Kidney epithelial cell (primary cell): ENCODE results near the gene FAM219B. TPM values are rescaled to one million over a fixed set of nuclear protein-coding genes. Genes with fewer than 3 reads are reported as not detected.
"Not testable (repeated sequence)": the region's sequence is repeated elsewhere in the genome, so short reads cannot be mapped to it uniquely, and the experiment has no call there.

Experiments used
- DNase-seq: peaks from one replicate; pipeline ENCODE4 v3.0.0-alpha.2; 2010; ENCODE audit warnings: low read depth
- H3K27me3 ChIP-seq: 2 replicates; pipeline ENCODE4 v1.6.0; 2011; ENCODE audit warnings: low read length; ENCODE audit not compliant: control insufficient read depth, insufficient read depth
- H3K36me3 ChIP-seq: 2 replicates; pipeline ENCODE4 v1.5.1; 2011; ENCODE audit warnings: low read length; ENCODE audit not compliant: control insufficient read depth, insufficient read depth
- H3K4me3 ChIP-seq: 2 replicates; pipeline ENCODE4 v1.5.1; 2011; ENCODE audit warnings: low read depth, mild to moderate bottlenecking, control low read depth, low read length
- CTCF ChIP-seq: IDR thresholded peaks from 2 replicates; pipeline ENCODE4 v1.5.1; 2011; ENCODE audit warnings: mild to moderate bottlenecking, moderate library complexity, low read length, control low read depth, inconsistent platforms; ENCODE audit not compliant: insufficient read depth, poor library complexity, severe bottlenecking
- total RNA-seq: library from RNA; depleted of rRNA; stranded (reverse); fragments of >200 nt; gene quantifications from 2 replicates; pipeline ENCODE4 v1.2.3, GENCODE V29; 2015

The FAM219B gene
- total RNA-seq, 1 donor from 2014 or later: 42.2 TPM

- DNase-seq: no peak
- Histone ChIP-seq H3K4me3 (no peak overlapping the region), H3K36me3 (peaks cover 2% of the 10 kb centered on the region), H3K27me3 (no peaks in the 10 kb centered on the region)
- TF ChIP-seq CTCF: no peak
These were observed 22.1 kb upstream of the FAM219B start for GRCh38 chr15:74928771-74929198.

GRCh38 chr15:74924525-74924924 is 17.9 kb upstream of the FAM219B start:
- no peak for DNase-seq
- H3K36me3 ChIP-seq: peaks cover 2% of the 10 kb centered on the region
- no peak for TF ChIP-seq CTCF
- H3K4me3 ChIP-seq: no peak overlapping the region
- no peaks in the 10 kb centered on the region for H3K27me3 ChIP-seq

GRCh38 chr15:74920456-74920855 is 13.8 kb upstream of the FAM219B start:
- no peak for DNase-seq
- no peak for TF ChIP-seq CTCF

GRCh38 chr15:74917676-74918075 is 11.0 kb upstream of the FAM219B start:
- Histone ChIP-seq H3K27me3 (no peaks in the 10 kb centered on the region), H3K36me3 (no peaks in the 10 kb centered on the region)
- no peak for DNase-seq

More at GRCh38 chr15:74920456-74920855, 13.8 kb upstream of the FAM219B start:
- Histone ChIP-seq H3K4me3 (no peak overlapping the region), H3K36me3 (no peaks in the 10 kb centered on the region), H3K27me3 (no peaks in the 10 kb centered on the region)

GRCh38 chr15:74913799-74914198 is 7.1 kb upstream of the FAM219B start:
- not testable (repeated sequence) for H3K36me3 ChIP-seq

More at GRCh38 chr15:74917676-74918075, 11.0 kb upstream of the FAM219B start:
- no peak for TF ChIP-seq CTCF
- H3K4me3 ChIP-seq: no peak overlapping the region

GRCh38 chr15:74913041-74913440 is 6.4 kb upstream of the FAM219B start:
- DNase-seq: no peak

More at GRCh38 chr15:74913799-74914198, 7.1 kb upstream of the FAM219B start:
- H3K4me3 ChIP-seq, H3K27me3 ChIP-seq, DNase-seq: not testable (repeated sequence)

More at GRCh38 chr15:74913041-74913440, 6.4 kb upstream of the FAM219B start:
- H3K36me3 ChIP-seq: no peaks in the 10 kb centered on the region
- no peaks in the 10 kb centered on the region for H3K27me3 ChIP-seq
- no peak for TF ChIP-seq CTCF
- no peak overlapping the region for H3K4me3 ChIP-seq
